ENCODE measurements around the gene IGHMBP2. TPM values are rescaled to one million over a fixed set of nuclear protein-coding genes. Genes with fewer than 3 reads are reported as not detected.

IGHMBP2 gene
- total RNA-seq, 4 donors from 2014 or later, result 18.6 to 33.3 (median 30.5) TPM

GRCh38 chr11:68892576-68892975 lies 11.1 kb upstream of the IGHMBP2 start:
- intact Hi-C loops (cut with DNase I; ENCODE audit: low total_unique reads), result no loop called here
- DNase-seq (ENCODE audit: low spot score in 2 of 2), result no peak
- H3K4me3 ChIP-seq (ENCODE audit: low read depth, poor library complexity, severe bottlenecking), result no peak overlapping the region
- WGBS, 2 donors, result 93% methylated on average over 18 to 20 of the region's 20 CpGs
- no peak for TF ChIP-seq CTCF (IDR thresholded peaks at IDR 0.05)
- no peak for TF ChIP-seq POLR2A (IDR thresholded peaks at IDR 0.05)

GRCh38 chr11:68893282-68893681 lies 10.4 kb upstream of the IGHMBP2 start:
- no peak for TF ChIP-seq POLR2A (IDR thresholded peaks at IDR 0.05)
- TF ChIP-seq CTCF (IDR thresholded peaks at IDR 0.05), result no peak
- 85% methylated on average over 5 of the region's 5 CpGs for WGBS, 2 donors
- intact Hi-C loops (cut with DNase I; ENCODE audit: low total_unique reads), result no loop called here

GRCh38 chr11:68896171-68896959 lies 7.3 kb upstream of the IGHMBP2 start:
- WGBS, 2 donors, result 93 to 98% methylated on average over 23 of the region's 23 CpGs
- no peak overlapping the region for H3K4me3 ChIP-seq (ENCODE audit: low read depth, poor library complexity, severe bottlenecking)
- no peak for TF ChIP-seq CTCF (IDR thresholded peaks at IDR 0.05)
- TF ChIP-seq POLR2A (IDR thresholded peaks at IDR 0.05), result no peak
- intact Hi-C loops (cut with DNase I; ENCODE audit: low total_unique reads), result no loop called here
- DNase-seq (ENCODE audit: low spot score in 2 of 2), result no peak

More at GRCh38 chr11:68893282-68893681, 10.4 kb upstream of the IGHMBP2 start:
- DNase-seq (ENCODE audit: low spot score in 2 of 2), result no peak
- H3K4me3 ChIP-seq (ENCODE audit: low read depth, poor library complexity, severe bottlenecking), result no peak overlapping the region

- 92 to 94% methylated on average over 9 of the region's 9 CpGs for WGBS, 2 donors
- no peak for DNase-seq (ENCODE audit: low spot score in 2 of 2)
- no peak overlapping the region for H3K4me3 ChIP-seq (ENCODE audit: low read depth, poor library complexity, severe bottlenecking)
- intact Hi-C loops (cut with DNase I; ENCODE audit: low total_unique reads), result no loop called here
- no peak for TF ChIP-seq CTCF (IDR thresholded peaks at IDR 0.05)
- no peak for TF ChIP-seq POLR2A (IDR thresholded peaks at IDR 0.05)
Measured at GRCh38 chr11:68897441-68897840, 6.2 kb upstream of the IGHMBP2 start.

GRCh38 chr11:68900835-68901381 lies 2.8 kb upstream of the IGHMBP2 start:
- intact Hi-C loops (cut with DNase I; ENCODE audit: low total_unique reads), result no loop called here
- DNase-seq (ENCODE audit: low spot score in 2 of 2), result no peak
- no peak overlapping the region for H3K4me3 ChIP-seq (ENCODE audit: low read depth, poor library complexity, severe bottlenecking)
- 88 to 93% methylated on average over 7 to 9 of the region's 9 CpGs for WGBS, 2 donors
- TF ChIP-seq CTCF (IDR thresholded peaks at IDR 0.05) (no peak), POLR2A (IDR thresholded peaks at IDR 0.05) (no peak)
